Fibroblast of lung (primary cell): ENCODE measurements around the gene ESAM. TPM values are rescaled to one million over a fixed set of nuclear protein-coding genes. Genes with fewer than 3 reads are reported as not detected.

ENCODE experiments used
- DNase-seq, 2 donors: peaks; one replicate each; pipeline versions ENCODE4 v3.0.0 to v3.0.0-alpha.2; 2010; ENCODE audit warnings: low read depth in 2 of 2
- H2AFZ ChIP-seq: 2 replicates; pipeline ENCODE4 v1.5.1; 2012; ENCODE audit warnings: low read length, control low read depth, inconsistent platforms
- H3K27ac ChIP-seq: 2 replicates; pipeline ENCODE4 v1.5.1; 2011; ENCODE audit warnings: low read length, control low read depth; ENCODE audit not compliant: insufficient read depth
- H3K27me3 ChIP-seq: 2 replicates; pipeline ENCODE4 v1.5.1; 2011; ENCODE audit warnings: mild to moderate bottlenecking, low read length; ENCODE audit not compliant: control insufficient read depth, insufficient read depth
- H3K36me3 ChIP-seq: 2 replicates; pipeline ENCODE4 v1.5.1; 2011; ENCODE audit warnings: low read length; ENCODE audit not compliant: control insufficient read depth, insufficient read depth
- H3K4me1 ChIP-seq: 2 replicates; pipeline ENCODE4 v1.5.1; 2011; ENCODE audit warnings: low read length; ENCODE audit not compliant: control insufficient read depth, insufficient read depth; ENCODE audit errors: extremely low read depth
- H3K4me2 ChIP-seq: 2 replicates; pipeline ENCODE4 v1.5.1; 2011; ENCODE audit warnings: low read length, control low read depth; ENCODE audit not compliant: insufficient read depth; ENCODE audit errors: extremely low read depth
- H3K4me3 ChIP-seq, 4 experiments: fragments of 200-600 bp in 1 of 4; sonication (generic) in 1 of 4; replicated peaks in 1 of 4; 2 replicates each; pipeline ENCODE4 v1.5.1; 2011 to 2016; ENCODE audit warnings: low read length in 4 of 4, low read depth in 3 of 4, mild to moderate bottlenecking in 3 of 4, control low read depth in 2 of 4, inconsistent platforms in 1 of 4, mixed read lengths in 1 of 4; ENCODE audit not compliant: insufficient read depth in 1 of 4; ENCODE audit errors: control extremely low read depth in 1 of 4
- H3K79me2 ChIP-seq: 2 replicates; pipeline ENCODE4 v1.5.1; 2012; ENCODE audit warnings: mild to moderate bottlenecking, low read length, inconsistent platforms; ENCODE audit not compliant: control insufficient read depth, insufficient read depth
- H3K9ac ChIP-seq: 2 replicates; pipeline ENCODE4 v1.5.1; 2011; ENCODE audit warnings: mild to moderate bottlenecking, low read length, control low read depth; ENCODE audit not compliant: insufficient read depth
- H3K9me3 ChIP-seq: 2 replicates; pipeline ENCODE4 v1.5.1; 2012; ENCODE audit warnings: low read depth, low read length; ENCODE audit not compliant: control insufficient read depth, insufficient read depth
- H4K20me1 ChIP-seq: 2 replicates; pipeline ENCODE4 v1.5.1; 2011; ENCODE audit warnings: low read length; ENCODE audit not compliant: control insufficient read depth, insufficient read depth; ENCODE audit errors: extremely low read depth
- EZH2 ChIP-seq: IDR thresholded peaks from 2 replicates; pipeline ENCODE4 v1.5.1; 2012; ENCODE audit warnings: low read length, control low read depth, mild to moderate bottlenecking; ENCODE audit errors: missing control alignments
- polyA plus RNA-seq, 2 donors: library from polyadenylated mRNA; depleted of rRNA in 1 of 2; stranded (reverse) in 1 of 2; unstranded in 1 of 2; fragments of >200 nt; gene quantifications; 2 replicates each; pipeline ENCODE4 v1.2.1, GENCODE V29; 2011 to 2012; ENCODE audit warnings: missing spikeins in 1 of 2
- total RNA-seq: library from RNA; depleted of rRNA; stranded (reverse); fragments of >200 nt; gene quantifications from 2 replicates; pipeline ENCODE4 v1.2.1, GENCODE V29; 2014
- TF ChIP-seq, protein P1 (sequence below), 2 donors: IDR thresholded peaks in 1 of 2; conservative IDR thresholded peaks in 1 of 2; 1 replicate in 1 of 2; 2 replicates in 1 of 2; pipeline ENCODE4 v1.5.1; 2011 to 2012; ENCODE audit warnings: low read length in 2 of 2, control low read depth in 1 of 2, inconsistent platforms in 1 of 2, low read depth in 1 of 2, mild to moderate bottlenecking in 1 of 2

ESAM gene
- total and polyA plus RNA-seq, 2 donors (not counting 1 experiment from before 2014, with no cell fraction given): under 0.01 to 2.7 TPM

- Histone ChIP-seq H3K4me1 (peaks cover 9% of the 10 kb centered on the region), H3K4me3 (peak overlapping the region; percentile 27 to 73 (median 52)), H4K20me1 (no peaks in the 10 kb centered on the region), H3K4me2 (peak overlapping the region; percentile 95), H3K27ac (peak overlapping the region; percentile 38), H3K27me3 (peaks cover 2% of the 10 kb centered on the region), H2AFZ (peak overlapping the region; percentile 88), H3K9ac (peak overlapping the region; percentile 48), H3K36me3 (no peaks in the 10 kb centered on the region), H3K9me3 (no peaks in the 10 kb centered on the region), H3K79me2 (no peaks in the 10 kb centered on the region)
- DNase-seq: no peak
- no peak for TF ChIP-seq EZH2
- TF ChIP-seq, protein P1, sequence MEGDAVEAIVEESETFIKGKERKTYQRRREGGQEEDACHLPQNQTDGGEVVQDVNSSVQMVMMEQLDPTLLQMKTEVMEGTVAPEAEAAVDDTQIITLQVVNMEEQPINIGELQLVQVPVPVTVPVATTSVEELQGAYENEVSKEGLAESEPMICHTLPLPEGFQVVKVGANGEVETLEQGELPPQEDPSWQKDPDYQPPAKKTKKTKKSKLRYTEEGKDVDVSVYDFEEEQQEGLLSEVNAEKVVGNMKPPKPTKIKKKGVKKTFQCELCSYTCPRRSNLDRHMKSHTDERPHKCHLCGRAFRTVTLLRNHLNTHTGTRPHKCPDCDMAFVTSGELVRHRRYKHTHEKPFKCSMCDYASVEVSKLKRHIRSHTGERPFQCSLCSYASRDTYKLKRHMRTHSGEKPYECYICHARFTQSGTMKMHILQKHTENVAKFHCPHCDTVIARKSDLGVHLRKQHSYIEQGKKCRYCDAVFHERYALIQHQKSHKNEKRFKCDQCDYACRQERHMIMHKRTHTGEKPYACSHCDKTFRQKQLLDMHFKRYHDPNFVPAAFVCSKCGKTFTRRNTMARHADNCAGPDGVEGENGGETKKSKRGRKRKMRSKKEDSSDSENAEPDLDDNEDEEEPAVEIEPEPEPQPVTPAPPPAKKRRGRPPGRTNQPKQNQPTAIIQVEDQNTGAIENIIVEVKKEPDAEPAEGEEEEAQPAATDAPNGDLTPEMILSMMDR (conservative IDR thresholded peaks at IDR 0.05 in 1 of 2, IDR thresholded peaks at IDR 0.05 in 1 of 2; ENCODE audit: low read depth in 1 of 2, low read length in 2 of 2): peak; percentile 14 to 44
Observed at GRCh38 chr11:124745835-124746620, 16.1 kb downstream of the ESAM start.

- DNase-seq: no peak
- Histone ChIP-seq H3K79me2 (no peaks in the 10 kb centered on the region), H3K36me3 (no peaks in the 10 kb centered on the region), H3K9ac (no peak overlapping the region), H2AFZ (no peak overlapping the region), H3K27ac (no peak overlapping the region), H3K4me2 (peak overlapping the region; percentile 95), H4K20me1 (no peaks in the 10 kb centered on the region), H3K4me3 (peak overlapping the region in 1 of 4 experiments; percentile 73), H3K27me3 (no peaks in the 10 kb centered on the region), H3K4me1 (peaks cover 9% of the 10 kb centered on the region), H3K9me3 (no peaks in the 10 kb centered on the region)
- no peak for TF ChIP-seq EZH2
- TF ChIP-seq, protein P1 (conservative IDR thresholded peaks at IDR 0.05 in 1 of 2, IDR thresholded peaks at IDR 0.05 in 1 of 2; ENCODE audit: low read depth in 1 of 2, low read length in 2 of 2): no peak
Observed at GRCh38 chr11:124745270-124745834, 16.7 kb downstream of the ESAM start.

- Histone ChIP-seq H2AFZ (no peak overlapping the region), H4K20me1 (no peaks in the 10 kb centered on the region), H3K4me3 (no peak overlapping the region), H3K27me3 (no peaks in the 10 kb centered on the region), H3K36me3 (no peaks in the 10 kb centered on the region), H3K79me2 (no peaks in the 10 kb centered on the region), H3K9me3 (no peaks in the 10 kb centered on the region), H3K4me2 (no peak overlapping the region), H3K27ac (no peak overlapping the region), H3K9ac (no peak overlapping the region), H3K4me1 (peaks cover 3% of the 10 kb centered on the region)
- no peak for DNase-seq
- no peak for TF ChIP-seq EZH2
- TF ChIP-seq, protein P1 (conservative IDR thresholded peaks at IDR 0.05 in 1 of 2, IDR thresholded peaks at IDR 0.05 in 1 of 2; ENCODE audit: low read depth in 1 of 2, low read length in 2 of 2): no peak
Observed at GRCh38 chr11:124743050-124743449, 19.0 kb downstream of the ESAM start.
